NK-92 treated with Interleukin-12 subunit alpha and Interleukin-12 subunit beta, amount 100 ng/mL, for 24 hours (cell line): Measurements from ENCODE around the gene GABARAPL2.

Experiments
- DNase-seq: peaks from one replicate; lab custom pipeline; 2025; lab: John Stamatoyannopoulos, UW

Gene GABARAPL2

GRCh38 chr16:75555213-75555706 is 10.9 kb upstream of the GABARAPL2 start:
- no peak for DNase-seq

GRCh38 chr16:75555707-75556430 is 10.3 kb upstream of the GABARAPL2 start, which contains the start of gene TMEM231:
TMEM231 (minus strand) TSS chr16:75556252; CDS start chr16:75556209, 43 bp downstream.
- DNase-seq: no peak

- no peak for DNase-seq
Observed at GRCh38 chr16:75556431-75556950, 9.7 kb upstream of the GABARAPL2 start.

- no peak for DNase-seq
Observed at GRCh38 chr16:75558846-75559401, 7.3 kb upstream of the GABARAPL2 start.

GRCh38 chr16:75559564-75560372 is 6.4 kb upstream of the GABARAPL2 start:
- DNase-seq: no peak

- no peak for DNase-seq
Observed at GRCh38 chr16:75565640-75566039, 539 bp upstream of the GABARAPL2 start.

GRCh38 chr16:75566758-75567255 is 628 bp downstream of the GABARAPL2 start:
- DNase-seq: no peak

GRCh38 chr16:75567911-75568310 is 1.7 kb downstream of the GABARAPL2 start:
- DNase-seq: no peak

- no peak for DNase-seq
Observed at GRCh38 chr16:75570396-75571065, 4.4 kb downstream of the GABARAPL2 start.

GRCh38 chr16:75572864-75573542 is 6.8 kb downstream of the GABARAPL2 start:
- DNase-seq: no peak

- DNase-seq: no peak
Observed at GRCh38 chr16:75573955-75574354, 7.8 kb downstream of the GABARAPL2 start.

GRCh38 chr16:75575958-75576357 is 9.8 kb downstream of the GABARAPL2 start:
- DNase-seq: no peak

- DNase-seq: no peak
Observed at GRCh38 chr16:75576384-75576811, 10.2 kb downstream of the GABARAPL2 start.

GRCh38 chr16:75578212-75578611 is 12.0 kb downstream of the GABARAPL2 start:
- no peak for DNase-seq

- DNase-seq: no peak
Observed at GRCh38 chr16:75578725-75579124, 12.5 kb downstream of the GABARAPL2 start.

- no peak for DNase-seq
Observed at GRCh38 chr16:75579281-75579834, 13.2 kb downstream of the GABARAPL2 start.

- DNase-seq: no peak
Observed at GRCh38 chr16:75584108-75584507, 17.9 kb downstream of the GABARAPL2 start.

GRCh38 chr16:75588716-75589115 is 22.5 kb downstream of the GABARAPL2 start:
- no peak for DNase-seq

GRCh38 chr16:75589306-75589705 is 23.1 kb downstream of the GABARAPL2 start:
- DNase-seq: no peak

GRCh38 chr16:75590920-75591843 is 25.0 kb downstream of the GABARAPL2 start:
- no peak for DNase-seq
